ENCODE results near the gene CD46.

- TF ChIP-seq CTCF (IDR thresholded peaks at IDR 0.05) (no peak), POLR2AphosphoS5 (IDR thresholded peaks at IDR 0.05) (peak in 2 of 3 donors; percentile 14 to 55)
Measured at GRCh38 chr1:207751790-207752455, at the start of gene CD46.
